Ovary (tissue), 9 donors: ENCODE measurements around the gene SBF2. TPM values are rescaled to one million over a fixed set of nuclear protein-coding genes. Genes with fewer than 3 reads are reported as not detected.
"Not testable (repeated sequence)": the region's sequence is repeated elsewhere in the genome, so short reads cannot be mapped to it uniquely, and the experiment has no call there.

Experiments used
- DNase-seq, 5 donors: peaks; one replicate each; pipeline ENCODE4 v3.0.0-alpha.2; 2019 to 2020
- H3K27ac ChIP-seq, 2 donors: fragments of 200-600 bp; one replicate each; pipeline versions ENCODE4 v1.5.1 to v1.8.0; 2019 to 2022
- H3K27me3 ChIP-seq: fragments of 200-600 bp; one replicate; pipeline ENCODE4 v1.8.0; 2022
- H3K36me3 ChIP-seq: fragments of 200-600 bp; sonication (generic); one replicate; pipeline ENCODE4 v1.5.1; 2019
- H3K4me1 ChIP-seq: one replicate; pipeline ENCODE4 v1.8.1; 2013; ENCODE audit warnings: mild to moderate bottlenecking, moderate library complexity; ENCODE audit not compliant: insufficient read depth
- H3K4me3 ChIP-seq: fragments of 200-600 bp; sonication (generic); one replicate; pipeline ENCODE4 v1.5.1; 2017
- H3K9me3 ChIP-seq, 2 donors: fragments of 200-600 bp in 1 of 2; sonication (generic) in 1 of 2; one replicate each; pipeline versions ENCODE4 v1.5.1 to v1.8.1; 2013 to 2019; ENCODE audit warnings: mild to moderate bottlenecking in 1 of 2, moderate library complexity in 1 of 2
- EP300 ChIP-seq: sonication (generic); formaldehyde crosslinking; IDR thresholded peaks from one replicate; pipeline ENCODE4 v1.6.1; 2017; ENCODE audit warnings: antibody characterized with exemption
- POLR2A ChIP-seq: fragments of 450-650 bp; IDR thresholded peaks from one replicate; pipeline ENCODE4 v1.6.1; 2017; ENCODE audit warnings: antibody characterized with exemption, mild to moderate bottlenecking, moderate library complexity
- WGBS, 3 donors: extraction: QIAGEN DNeasy Blood & Tissue Kit in 1 of 3; methylation state at CpG; one replicate each; pipeline versions ENCODE4 v1.1.5 to v1.1.7; 2013 to 2017; 5-methylcytosine and 5-hydroxymethylcytosine counted together
- intact Hi-C, 4 donors: fragments of 100-400 bp; cut with DNase I; formaldehyde crosslinking; loops; one replicate each; pipeline versions ENCODE4 v1.11.0 to v1.15.1; 2022 to 2023
- polyA plus RNA-seq, 2 donors: library from polyadenylated mRNA; stranded (reverse); fragments of 200-250 nt in 1 of 2; fragments of 350-450 nt in 1 of 2; fragmentation: Illumina TruSeq in 1 of 2; extraction: RNeasy Lipid Tissue Mini Kit (QIAGEN cat#74804) in 1 of 2; gene quantifications; one replicate each; pipeline ENCODE4 v1.2.3, GENCODE V29; 2013 to 2014
- total RNA-seq, 7 donors: library from RNA; depleted of rRNA in 2 of 7; stranded (reverse); fragments of >200 nt in 2 of 7; fragmentation: NEBNext Ultra II Directional in 3 of 7; extraction: Animal tissue kit (Norgen Biotek cat#: 25700) in 3 of 7; gene quantifications; one replicate each; pipeline versions ENCODE4 v1.1.0 to v1.2.4, GENCODE V29; 2016 to 2023
- TF ChIP-seq, protein P1 (sequence below), 3 donors: fragments of 450-650 bp in 2 of 3; fragments of 200-600 bp in 1 of 3; IDR thresholded peaks; one replicate each; pipeline versions ENCODE4 v1.5.1 to v1.8.0; 2016 to 2022; ENCODE audit warnings: antibody characterized with exemption in 3 of 3, mild to moderate bottlenecking in 1 of 3
- donor health status: DM: no; HTN: no; CAD: no; lungs with moderate emphysema.
- donor health status: DM: no; HTN: no; CAD: no.
- donor health status: Bipolar disorder and iron deficiency.
- donor health status: DM: yes; HTN: yes; CAD: no.
- donor health status: DM: no; HTN: no; CAD: no.
- donor health status: DM: yes; HTN: yes; CAD: no.

Gene SBF2
- total and polyA plus RNA-seq, 9 donors: 27.4 to 77.5 (median 50.8) TPM

DNA sequence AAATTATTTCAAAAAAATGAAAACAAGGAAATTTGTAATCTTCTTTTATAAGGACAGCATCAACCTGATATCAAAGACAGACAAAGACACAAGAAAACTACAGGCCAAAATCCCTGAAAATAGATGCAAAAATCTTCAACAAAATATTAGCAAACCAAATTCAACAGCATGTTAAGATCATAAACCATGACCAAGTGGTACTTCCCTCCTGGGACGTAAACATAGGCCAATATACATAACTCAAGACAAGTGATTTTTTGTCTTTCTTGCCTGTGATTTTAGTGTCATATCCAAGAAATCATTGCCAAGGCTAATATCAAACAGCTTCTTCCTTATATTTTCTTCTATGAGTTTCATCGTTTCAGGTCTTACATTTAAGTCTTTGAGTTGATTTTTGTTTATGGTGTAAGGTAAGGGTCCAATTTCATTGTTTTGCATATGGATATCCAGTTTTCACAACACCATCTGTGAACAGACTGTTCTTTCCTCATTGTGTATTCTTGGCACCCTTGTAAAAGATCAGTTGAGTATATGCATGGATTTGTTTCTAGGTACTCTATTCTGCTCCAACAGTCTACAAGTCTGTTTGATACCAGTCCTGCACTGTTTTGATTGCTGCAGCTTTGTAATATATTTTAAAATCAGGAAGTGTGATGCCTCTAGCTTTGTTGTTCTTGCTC lies 50.0 kb downstream of the SBF2 start:
- peaks cover 3% of the 10 kb centered on the region for H3K4me1 ChIP-seq
- no peak overlapping the region for H3K4me3 ChIP-seq
- DNase-seq: no peak
- H3K9me3 ChIP-seq: no peaks in the 10 kb centered on the region
- no peaks in the 10 kb centered on the region for H3K27me3 ChIP-seq
- H3K27ac ChIP-seq: no peak overlapping the region
- 89 to 97% (median 96%) methylated on average over 2 of the region's 2 CpGs for WGBS, 3 donors
- TF ChIP-seq, protein P1, sequence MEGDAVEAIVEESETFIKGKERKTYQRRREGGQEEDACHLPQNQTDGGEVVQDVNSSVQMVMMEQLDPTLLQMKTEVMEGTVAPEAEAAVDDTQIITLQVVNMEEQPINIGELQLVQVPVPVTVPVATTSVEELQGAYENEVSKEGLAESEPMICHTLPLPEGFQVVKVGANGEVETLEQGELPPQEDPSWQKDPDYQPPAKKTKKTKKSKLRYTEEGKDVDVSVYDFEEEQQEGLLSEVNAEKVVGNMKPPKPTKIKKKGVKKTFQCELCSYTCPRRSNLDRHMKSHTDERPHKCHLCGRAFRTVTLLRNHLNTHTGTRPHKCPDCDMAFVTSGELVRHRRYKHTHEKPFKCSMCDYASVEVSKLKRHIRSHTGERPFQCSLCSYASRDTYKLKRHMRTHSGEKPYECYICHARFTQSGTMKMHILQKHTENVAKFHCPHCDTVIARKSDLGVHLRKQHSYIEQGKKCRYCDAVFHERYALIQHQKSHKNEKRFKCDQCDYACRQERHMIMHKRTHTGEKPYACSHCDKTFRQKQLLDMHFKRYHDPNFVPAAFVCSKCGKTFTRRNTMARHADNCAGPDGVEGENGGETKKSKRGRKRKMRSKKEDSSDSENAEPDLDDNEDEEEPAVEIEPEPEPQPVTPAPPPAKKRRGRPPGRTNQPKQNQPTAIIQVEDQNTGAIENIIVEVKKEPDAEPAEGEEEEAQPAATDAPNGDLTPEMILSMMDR (IDR thresholded peaks at IDR 0.05): no peak
- TF ChIP-seq POLR2A (no peak), EP300 (no peak)
- intact Hi-C loops: no loop called here
- no peaks in the 10 kb centered on the region for H3K36me3 ChIP-seq

DNA sequence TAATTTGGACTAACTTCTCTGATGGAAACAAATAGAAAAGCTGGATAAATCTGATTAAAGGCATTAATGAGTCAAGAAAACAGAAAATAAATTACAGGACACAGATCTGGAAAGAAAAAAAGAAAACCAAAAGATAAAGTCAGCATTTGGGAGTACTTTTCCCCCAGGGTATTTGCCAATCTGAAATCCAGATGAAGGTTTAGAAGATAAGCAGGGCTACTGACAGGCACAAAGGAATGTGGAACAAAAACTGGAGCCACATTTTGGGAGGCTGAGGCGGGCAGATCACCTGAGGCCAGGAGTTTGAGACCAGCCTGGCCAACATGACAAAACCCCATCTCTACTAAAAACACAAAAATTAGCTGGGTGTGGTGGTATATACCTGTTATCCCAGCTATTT lies 57.2 kb downstream of the SBF2 start:
- Histone ChIP-seq H3K4me3 (no peak overlapping the region), H3K9me3 (no peaks in the 10 kb centered on the region), H3K27me3 (no peaks in the 10 kb centered on the region), H3K36me3 (no peaks in the 10 kb centered on the region), H3K27ac (no peak overlapping the region), H3K4me1 (peaks cover 2% of the 10 kb centered on the region)
- TF ChIP-seq POLR2A (no peak), EP300 (no peak)
- TF ChIP-seq, protein P1 (IDR thresholded peaks at IDR 0.05): no peak
- no peak for DNase-seq
- intact Hi-C loops: no loop called here
- 97 to 100% (median 100%) methylated on average over 1 of the region's 1 CpG for WGBS, 3 donors

DNA sequence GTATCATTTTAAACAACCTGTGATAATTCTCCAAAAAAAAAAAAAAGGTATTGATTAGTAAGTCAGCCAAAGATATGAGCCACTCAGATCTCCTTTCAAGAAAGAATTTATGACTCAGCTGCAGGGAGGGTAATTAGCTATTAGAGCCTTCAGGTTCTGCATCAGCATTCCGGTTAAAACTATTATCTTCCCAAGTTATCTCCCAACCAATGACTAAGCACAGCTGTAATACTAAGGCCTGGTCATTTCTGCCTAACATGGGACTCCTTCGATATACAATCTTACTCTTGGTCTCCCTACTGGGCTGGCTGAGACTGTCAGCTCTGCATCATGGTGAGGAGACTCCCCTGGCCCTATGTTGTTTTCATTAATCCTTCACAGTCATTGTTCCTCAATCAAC lies 60.4 kb downstream of the SBF2 start:
- 78 to 90% (median 89%) methylated on average over 2 of the region's 2 CpGs for WGBS, 3 donors
- Histone ChIP-seq H3K9me3 (no peaks in the 10 kb centered on the region), H3K4me1 (no peaks in the 10 kb centered on the region), H3K4me3 (no peak overlapping the region), H3K27me3 (no peaks in the 10 kb centered on the region), H3K27ac (no peak overlapping the region), H3K36me3 (no peaks in the 10 kb centered on the region)
- TF ChIP-seq, protein P1 (IDR thresholded peaks at IDR 0.05): no peak
- no peak for TF ChIP-seq EP300
- TF ChIP-seq POLR2A: no peak
- intact Hi-C loops: no loop called here
- no peak for DNase-seq

DNA sequence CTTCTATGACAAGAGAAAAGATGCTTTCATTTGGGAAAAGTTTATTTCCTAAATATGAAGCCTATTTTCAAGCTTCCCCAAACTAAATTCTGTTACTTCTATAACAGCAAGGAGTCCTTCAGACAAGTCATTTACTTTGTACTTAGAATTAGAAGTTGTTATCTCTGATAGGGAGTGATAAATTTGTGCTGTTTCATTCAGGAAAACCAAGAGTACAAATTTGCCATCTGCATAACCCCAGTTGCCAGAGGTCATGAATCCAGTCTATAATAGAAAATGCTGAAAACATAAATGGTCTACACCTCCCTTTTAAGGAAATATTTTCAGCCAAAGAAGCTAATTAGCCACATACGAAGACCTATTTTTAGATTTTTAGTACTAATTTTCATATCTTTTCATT lies 61.3 kb downstream of the SBF2 start:
- Histone ChIP-seq H3K27me3 (no peaks in the 10 kb centered on the region), H3K36me3 (no peaks in the 10 kb centered on the region), H3K27ac (no peak overlapping the region), H3K4me3 (no peak overlapping the region), H3K9me3 (no peaks in the 10 kb centered on the region), H3K4me1 (no peaks in the 10 kb centered on the region)
- 93 to 100% (median 97%) methylated on average over 1 of the region's 1 CpG for WGBS, 3 donors
- intact Hi-C loops: no loop called here
- no peak for DNase-seq
- TF ChIP-seq EP300 (no peak), POLR2A (no peak)
- TF ChIP-seq, protein P1 (IDR thresholded peaks at IDR 0.05): no peak

DNA sequence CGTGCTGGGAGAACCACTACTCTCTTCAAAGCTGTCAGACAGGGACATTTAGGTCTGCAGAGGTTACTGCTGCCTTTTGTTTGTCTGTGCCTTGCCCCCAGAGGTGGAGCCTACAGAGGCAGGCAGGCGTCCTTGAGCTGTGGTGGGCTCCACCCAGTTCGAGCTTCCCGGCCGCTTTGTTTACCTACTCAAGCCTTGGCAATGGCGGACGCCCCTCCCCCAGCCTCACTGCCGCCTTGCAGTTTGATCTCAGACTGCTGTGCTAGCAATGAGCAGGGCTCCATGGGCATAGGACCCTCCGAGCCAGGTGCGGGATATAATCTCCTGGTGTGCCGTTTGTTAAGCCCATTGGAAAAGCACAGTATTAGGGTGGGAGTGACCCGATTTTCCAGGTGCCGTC lies 62.2 kb downstream of the SBF2 start:
- H3K4me1 ChIP-seq, H3K36me3 ChIP-seq, intact Hi-C loops, H3K9me3 ChIP-seq, DNase-seq, H3K27me3 ChIP-seq, H3K27ac ChIP-seq, H3K4me3 ChIP-seq: not testable (repeated sequence)
- WGBS, 3 donors: 93 to 97% (median 95%) methylated on average over 13 of the region's 13 CpGs
